CD4-positive, alpha-beta T cell treated with Interleukin-17A for 4 hours (primary cell): ENCODE data around the gene ANKS6.

Experiments
- DNase-seq: peaks from one replicate; pipeline ENCODE4 v3.0.0-alpha.2; 2020; ENCODE audit warnings: mixed read lengths

Gene ANKS6

GRCh38 chr9:98796364-98797101 is at the start of gene ANKS6:
Gene ANKS6 (minus strand): TSS chr9:98796555. CDS start chr9:98796491, 64 bp downstream.
- peak; percentile 90 for DNase-seq

- DNase-seq = no peak
Observed at GRCh38 chr9:98846081-98846480, 49.7 kb upstream of the ANKS6 start.

- no peak for DNase-seq
Observed at GRCh38 chr9:98842510-98842909, 46.2 kb upstream of the ANKS6 start.

- DNase-seq = no peak
Observed at GRCh38 chr9:98839724-98840123, 43.4 kb upstream of the ANKS6 start.

GRCh38 chr9:98838868-98839565 is 42.7 kb upstream of the ANKS6 start:
- DNase-seq = no peak

GRCh38 chr9:98838155-98838867 is 42.0 kb upstream of the ANKS6 start:
- DNase-seq = no peak

- no peak for DNase-seq
Observed at GRCh38 chr9:98837516-98837915, 41.2 kb upstream of the ANKS6 start.

- no peak for DNase-seq
Observed at GRCh38 chr9:98836206-98836605, 39.9 kb upstream of the ANKS6 start.

- DNase-seq = no peak
Observed at GRCh38 chr9:98834386-98834785, 38.0 kb upstream of the ANKS6 start.

- no peak for DNase-seq
Observed at GRCh38 chr9:98833090-98833956, 37.0 kb upstream of the ANKS6 start.

- DNase-seq = no peak
Observed at GRCh38 chr9:98832768-98833089, 36.4 kb upstream of the ANKS6 start.

- no peak for DNase-seq
Observed at GRCh38 chr9:98831696-98832095, 35.3 kb upstream of the ANKS6 start.

- DNase-seq = no peak
Observed at GRCh38 chr9:98830554-98830953, 34.2 kb upstream of the ANKS6 start.

- no peak for DNase-seq
Observed at GRCh38 chr9:98829766-98830165, 33.4 kb upstream of the ANKS6 start.

- DNase-seq = no peak
Observed at GRCh38 chr9:98826716-98827115, 30.4 kb upstream of the ANKS6 start.

GRCh38 chr9:98825414-98825813 is 29.1 kb upstream of the ANKS6 start:
- no peak for DNase-seq

- DNase-seq = no peak
Observed at GRCh38 chr9:98823666-98824334, 27.4 kb upstream of the ANKS6 start.

GRCh38 chr9:98822661-98823060 is 26.3 kb upstream of the ANKS6 start:
- no peak for DNase-seq

GRCh38 chr9:98821831-98822230 is 25.5 kb upstream of the ANKS6 start:
- DNase-seq = no peak

GRCh38 chr9:98819231-98819630 is 22.9 kb upstream of the ANKS6 start:
- no peak for DNase-seq

GRCh38 chr9:98818764-98819163 is 22.4 kb upstream of the ANKS6 start:
- DNase-seq = no peak

GRCh38 chr9:98815391-98815951 is 19.1 kb upstream of the ANKS6 start:
- no peak for DNase-seq
